ENCODE measurements around the gene RERG. TPM values are rescaled to one million over a fixed set of nuclear protein-coding genes. Genes with fewer than 3 reads are reported as not detected.

RERG gene
- total and polyA plus RNA-seq, 3 donors from 2014 or later = 14.9 to 27.2 (median 20.7) TPM

DNA sequence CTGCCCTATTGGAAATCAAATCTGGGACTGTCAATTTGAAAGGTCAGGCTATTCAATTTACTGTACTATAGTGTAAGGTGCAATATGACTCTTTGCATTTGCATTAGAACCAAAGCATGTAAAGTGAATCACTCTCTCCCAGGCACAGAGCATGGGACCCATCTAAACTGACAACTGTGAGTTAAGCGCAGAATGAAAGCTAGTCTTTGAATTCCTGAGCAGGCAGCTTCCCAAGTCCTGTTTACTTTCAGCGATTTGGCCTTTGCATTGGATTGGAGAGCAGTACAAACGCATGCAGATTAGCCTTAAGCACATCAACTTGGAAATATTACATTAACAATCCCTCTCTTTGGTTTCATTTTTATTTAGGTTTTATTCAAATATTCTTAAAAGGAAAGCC lies 74.6 kb downstream of the RERG start:
- H3K27ac ChIP-seq = peak overlapping the region in 1 of 2 donors; percentile 4
- WGBS, 2 donors = 36 to 50% methylated on average over 2 to 3 of the region's 3 CpGs
- H3K4me1 ChIP-seq = peaks cover 27% of the 10 kb centered on the region
- no peaks in the 10 kb centered on the region for H3K36me3 ChIP-seq (ENCODE audit: low read depth, missing control alignments)
- intact Hi-C loops (cut with DNase I; ENCODE audit: low total_unique reads) = no loop called here
- H3K27me3 ChIP-seq = no peaks in the 10 kb centered on the region
- no peak for TF ChIP-seq POLR2A (IDR thresholded peaks at IDR 0.05)
- TF ChIP-seq, protein P1, sequence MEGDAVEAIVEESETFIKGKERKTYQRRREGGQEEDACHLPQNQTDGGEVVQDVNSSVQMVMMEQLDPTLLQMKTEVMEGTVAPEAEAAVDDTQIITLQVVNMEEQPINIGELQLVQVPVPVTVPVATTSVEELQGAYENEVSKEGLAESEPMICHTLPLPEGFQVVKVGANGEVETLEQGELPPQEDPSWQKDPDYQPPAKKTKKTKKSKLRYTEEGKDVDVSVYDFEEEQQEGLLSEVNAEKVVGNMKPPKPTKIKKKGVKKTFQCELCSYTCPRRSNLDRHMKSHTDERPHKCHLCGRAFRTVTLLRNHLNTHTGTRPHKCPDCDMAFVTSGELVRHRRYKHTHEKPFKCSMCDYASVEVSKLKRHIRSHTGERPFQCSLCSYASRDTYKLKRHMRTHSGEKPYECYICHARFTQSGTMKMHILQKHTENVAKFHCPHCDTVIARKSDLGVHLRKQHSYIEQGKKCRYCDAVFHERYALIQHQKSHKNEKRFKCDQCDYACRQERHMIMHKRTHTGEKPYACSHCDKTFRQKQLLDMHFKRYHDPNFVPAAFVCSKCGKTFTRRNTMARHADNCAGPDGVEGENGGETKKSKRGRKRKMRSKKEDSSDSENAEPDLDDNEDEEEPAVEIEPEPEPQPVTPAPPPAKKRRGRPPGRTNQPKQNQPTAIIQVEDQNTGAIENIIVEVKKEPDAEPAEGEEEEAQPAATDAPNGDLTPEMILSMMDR (IDR thresholded peaks at IDR 0.05) = no peak
- no peak overlapping the region for H3K4me3 ChIP-seq
- DNase-seq = peak; percentile 34
- no peaks in the 10 kb centered on the region for H3K9me3 ChIP-seq

DNA sequence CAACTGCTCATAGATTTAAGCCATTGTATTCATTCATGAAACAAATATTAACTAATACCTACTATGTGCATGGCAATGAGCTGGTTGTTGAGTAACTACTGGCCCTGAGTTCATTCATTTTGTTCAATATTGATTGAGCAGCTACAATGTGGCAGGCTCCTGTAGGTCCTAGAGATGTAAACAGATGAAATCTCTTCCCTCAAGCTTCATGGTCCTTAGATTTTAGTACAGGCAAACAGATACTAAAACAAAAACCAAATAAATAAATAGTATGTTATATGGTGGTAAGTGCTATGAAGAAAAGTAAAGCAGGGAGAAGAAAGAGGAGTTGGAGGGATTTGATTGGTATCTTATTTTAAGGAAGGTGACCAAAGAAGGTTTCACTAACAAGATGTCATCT lies 77.8 kb downstream of the RERG start:
- Histone ChIP-seq H3K4me1 (peaks cover 25% of the 10 kb centered on the region), H3K4me3 (no peak overlapping the region), H3K9me3 (no peaks in the 10 kb centered on the region), H3K27me3 (no peaks in the 10 kb centered on the region), H3K36me3 (ENCODE audit: low read depth, missing control alignments) (no peaks in the 10 kb centered on the region), H3K27ac (no peak overlapping the region)
- no peak for DNase-seq
- TF ChIP-seq POLR2A (IDR thresholded peaks at IDR 0.05) = no peak
- TF ChIP-seq, protein P1 (IDR thresholded peaks at IDR 0.05) = no peak
- intact Hi-C loops (cut with DNase I; ENCODE audit: low total_unique reads) = no loop called here

DNA sequence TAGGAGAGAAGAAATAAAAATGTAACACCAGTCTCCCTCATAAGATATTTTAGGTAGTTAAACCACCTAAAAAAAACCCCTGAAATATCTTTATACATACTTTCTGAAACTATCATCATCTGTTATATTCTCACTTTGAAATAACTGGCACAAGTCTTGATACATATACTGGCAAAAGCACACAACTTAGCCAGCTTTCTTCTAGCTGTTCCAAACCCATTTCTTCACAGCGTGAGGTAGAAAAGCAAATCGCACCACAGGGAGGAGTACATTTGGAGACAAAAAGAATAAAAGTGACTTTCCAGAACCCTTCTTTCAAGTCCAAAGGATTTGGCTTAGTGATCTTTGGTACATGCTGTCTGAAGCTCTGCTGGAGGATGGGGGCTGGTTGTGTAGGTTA lies 78.5 kb downstream of the RERG start:
- no peak for DNase-seq

DNA sequence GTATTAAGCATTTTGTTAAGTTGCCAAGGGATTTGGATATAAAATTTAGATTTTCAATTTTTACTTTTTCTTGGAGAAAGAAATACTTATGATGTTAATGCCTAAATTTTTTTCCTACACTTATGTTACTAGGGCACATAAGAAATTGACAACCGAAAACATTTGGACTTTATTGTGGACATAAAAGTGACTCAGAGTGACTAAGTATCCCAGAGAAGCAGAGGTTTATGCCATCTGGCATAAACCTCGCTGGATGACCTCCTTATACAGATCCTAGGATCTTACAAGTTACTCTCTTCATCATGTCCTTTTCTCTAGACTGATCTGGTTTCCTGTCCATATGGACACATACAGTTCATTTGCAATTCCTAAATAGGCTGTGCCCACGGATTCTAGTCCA lies 89.8 kb downstream of the RERG start:
- Histone ChIP-seq H3K9me3 (no peaks in the 10 kb centered on the region), H3K4me3 (no peak overlapping the region), H3K4me1 (no peaks in the 10 kb centered on the region), H3K27me3 (no peaks in the 10 kb centered on the region), H3K27ac (no peak overlapping the region), H3K36me3 (ENCODE audit: low read depth, missing control alignments) (no peaks in the 10 kb centered on the region)
- TF ChIP-seq POLR2A (IDR thresholded peaks at IDR 0.05) = no peak
- TF ChIP-seq, protein P1 (IDR thresholded peaks at IDR 0.05) = no peak
- no peak for DNase-seq
- WGBS, 2 donors = 54 to 69% methylated on average over 3 of the region's 3 CpGs
- intact Hi-C loops (cut with DNase I; ENCODE audit: low total_unique reads) = no loop called here

More for the DNA sequence above, 78.5 kb downstream of the RERG start:
- H3K4me1 ChIP-seq = peaks cover 20% of the 10 kb centered on the region
- intact Hi-C loops (cut with DNase I; ENCODE audit: low total_unique reads) = no loop called here
- H3K27ac ChIP-seq = no peak overlapping the region
- no peaks in the 10 kb centered on the region for H3K9me3 ChIP-seq
- TF ChIP-seq, protein P1 (IDR thresholded peaks at IDR 0.05) = no peak
- no peak for TF ChIP-seq POLR2A (IDR thresholded peaks at IDR 0.05)
- no peaks in the 10 kb centered on the region for H3K27me3 ChIP-seq
- WGBS, 2 donors = 94 to 97% methylated on average over 2 of the region's 2 CpGs
- no peak overlapping the region for H3K4me3 ChIP-seq
- H3K36me3 ChIP-seq (ENCODE audit: low read depth, missing control alignments) = no peaks in the 10 kb centered on the region

DNA sequence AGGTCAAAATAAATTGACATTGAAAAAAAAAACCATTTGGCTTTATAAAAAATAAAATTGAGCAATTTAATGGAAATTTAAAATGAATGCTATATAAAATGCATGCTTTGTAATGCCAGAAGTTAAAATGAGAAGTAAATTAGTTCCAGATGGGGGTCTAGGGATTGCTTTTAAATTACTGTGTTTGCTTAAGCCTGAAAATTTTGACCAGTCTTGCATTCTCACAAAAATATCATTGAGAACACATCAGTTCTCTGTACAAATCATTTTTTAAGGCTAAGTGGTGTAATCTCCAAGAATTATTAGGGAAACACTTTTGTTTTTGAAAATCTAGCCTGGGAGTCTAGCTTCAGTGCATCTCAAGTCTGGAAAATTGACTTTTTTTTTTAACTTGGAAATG lies 90.7 kb downstream of the RERG start:
- H3K9me3 ChIP-seq = no peaks in the 10 kb centered on the region
- H3K36me3 ChIP-seq (ENCODE audit: low read depth, missing control alignments) = no peaks in the 10 kb centered on the region
- H3K27ac ChIP-seq = no peak overlapping the region
- TF ChIP-seq, protein P1 (IDR thresholded peaks at IDR 0.05) = no peak
- no peak for TF ChIP-seq POLR2A (IDR thresholded peaks at IDR 0.05)
- intact Hi-C loops (cut with DNase I; ENCODE audit: low total_unique reads) = no loop called here
- H3K4me1 ChIP-seq = no peaks in the 10 kb centered on the region
- no peak for DNase-seq
- no peak overlapping the region for H3K4me3 ChIP-seq
- no peaks in the 10 kb centered on the region for H3K27me3 ChIP-seq
